ENCODE measurements around the gene ACADSB. TPM values are rescaled to one million over a fixed set of nuclear protein-coding genes. Genes with fewer than 3 reads are reported as not detected.

Gene ACADSB
- total and polyA plus RNA-seq, 2 experiments from 2014 or later: 40.6 to 50.6 TPM

DNA sequence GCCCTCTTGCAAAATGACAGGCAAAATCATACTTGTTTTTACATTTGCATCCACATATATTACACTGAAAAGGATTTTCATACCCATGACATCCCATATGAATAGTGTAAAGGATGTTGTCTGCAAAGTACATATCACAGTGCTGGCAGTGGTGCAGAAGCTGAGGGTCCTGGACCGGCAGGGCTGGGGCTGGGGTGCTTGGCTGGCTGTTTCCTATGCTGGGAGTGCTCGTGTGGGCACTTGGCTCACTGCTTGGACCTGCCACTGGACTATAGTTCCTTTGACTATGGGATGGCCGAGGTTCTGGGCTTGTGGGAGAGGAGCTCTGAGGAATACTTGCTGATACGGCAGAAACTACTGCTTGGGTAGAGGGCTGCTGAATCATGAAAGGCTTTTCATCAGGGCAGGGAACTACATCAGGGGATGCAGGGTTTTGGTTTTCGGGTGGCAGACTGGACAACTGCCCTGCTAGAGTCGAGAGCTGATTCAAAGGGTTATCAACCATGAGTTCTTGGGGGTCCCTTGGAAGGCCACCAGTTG lies 14.9 kb upstream of the ACADSB start:
- Histone ChIP-seq H3K4me2 (no peak overlapping the region), H3K4me3 (no peak overlapping the region), H3K9me3 (ENCODE audit: low read depth) (no peaks in the 10 kb centered on the region), H3K9me2 (replicated peaks; ENCODE audit: insufficient read depth) (no peaks in the 10 kb centered on the region), H3K27me3 (no peaks in the 10 kb centered on the region), H4K20me1 (ENCODE audit: insufficient read depth, poor library complexity, severe bottlenecking) (no peaks in the 10 kb centered on the region), H3K27ac (no peak overlapping the region), H3K4me1 (ENCODE audit: insufficient read depth) (no peaks in the 10 kb centered on the region), H2AFZ (no peak overlapping the region), H3K36me3 (replicated peaks; ENCODE audit: insufficient read depth, low read depth) (no peaks in the 10 kb centered on the region), H3K79me2 (peaks cover 17% of the 10 kb centered on the region)
- 95% methylated on average over 6 of the region's 6 CpGs for WGBS (ENCODE audit: low lambda C conversion rate, missing lambda C conversion rate)
- TF ChIP-seq EZH2phosphoT487 (IDR thresholded peaks at IDR 0.05; ENCODE audit: low read depth, severe bottlenecking, unreplicated experiment): no peak
- TF ChIP-seq, protein P1, sequence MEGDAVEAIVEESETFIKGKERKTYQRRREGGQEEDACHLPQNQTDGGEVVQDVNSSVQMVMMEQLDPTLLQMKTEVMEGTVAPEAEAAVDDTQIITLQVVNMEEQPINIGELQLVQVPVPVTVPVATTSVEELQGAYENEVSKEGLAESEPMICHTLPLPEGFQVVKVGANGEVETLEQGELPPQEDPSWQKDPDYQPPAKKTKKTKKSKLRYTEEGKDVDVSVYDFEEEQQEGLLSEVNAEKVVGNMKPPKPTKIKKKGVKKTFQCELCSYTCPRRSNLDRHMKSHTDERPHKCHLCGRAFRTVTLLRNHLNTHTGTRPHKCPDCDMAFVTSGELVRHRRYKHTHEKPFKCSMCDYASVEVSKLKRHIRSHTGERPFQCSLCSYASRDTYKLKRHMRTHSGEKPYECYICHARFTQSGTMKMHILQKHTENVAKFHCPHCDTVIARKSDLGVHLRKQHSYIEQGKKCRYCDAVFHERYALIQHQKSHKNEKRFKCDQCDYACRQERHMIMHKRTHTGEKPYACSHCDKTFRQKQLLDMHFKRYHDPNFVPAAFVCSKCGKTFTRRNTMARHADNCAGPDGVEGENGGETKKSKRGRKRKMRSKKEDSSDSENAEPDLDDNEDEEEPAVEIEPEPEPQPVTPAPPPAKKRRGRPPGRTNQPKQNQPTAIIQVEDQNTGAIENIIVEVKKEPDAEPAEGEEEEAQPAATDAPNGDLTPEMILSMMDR (IDR thresholded peaks at IDR 0.05; ENCODE audit: poor library complexity): no peak
- TF ChIP-seq EZH2 (IDR thresholded peaks at IDR 0.05; ENCODE audit: borderline replicate concordance): no peak
- no peak for DNase-seq (ENCODE audit: low spot score)

DNA sequence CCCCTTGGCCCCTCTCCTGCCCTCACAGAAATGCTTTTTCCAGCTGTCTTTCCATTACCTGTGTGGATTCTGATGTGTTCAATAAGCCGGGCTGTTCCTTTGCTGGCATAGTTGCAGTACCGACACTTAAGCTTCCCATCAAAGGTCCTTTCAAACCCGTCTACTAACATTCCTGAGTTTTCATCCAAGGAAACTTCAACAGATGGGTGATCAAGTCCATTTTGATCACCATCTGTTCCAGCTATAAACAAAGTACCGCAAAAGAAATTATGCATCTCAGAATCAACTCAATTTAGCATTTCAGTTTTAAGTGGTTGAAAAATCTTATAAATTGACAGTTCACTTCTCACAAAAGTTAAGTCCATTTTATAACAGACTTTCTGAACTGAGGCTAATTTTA lies 12.9 kb upstream of the ACADSB start:
- 92% methylated on average over 4 of the region's 4 CpGs for WGBS (ENCODE audit: low lambda C conversion rate, missing lambda C conversion rate)
- TF ChIP-seq EZH2phosphoT487 (IDR thresholded peaks at IDR 0.05; ENCODE audit: low read depth, severe bottlenecking, unreplicated experiment) (no peak), EZH2 (IDR thresholded peaks at IDR 0.05; ENCODE audit: borderline replicate concordance) (no peak)
- TF ChIP-seq, protein P1 (IDR thresholded peaks at IDR 0.05; ENCODE audit: poor library complexity): no peak
- H2AFZ ChIP-seq: no peak overlapping the region
- H3K4me1 ChIP-seq (ENCODE audit: insufficient read depth): peaks cover 4% of the 10 kb centered on the region
- no peaks in the 10 kb centered on the region for H3K9me3 ChIP-seq (ENCODE audit: low read depth)
- peaks cover 38% of the 10 kb centered on the region for H3K79me2 ChIP-seq
- DNase-seq (ENCODE audit: low spot score): no peak
- H3K4me2 ChIP-seq: no peak overlapping the region
- H3K4me3 ChIP-seq: no peak overlapping the region
- no peaks in the 10 kb centered on the region for H3K36me3 ChIP-seq (replicated peaks; ENCODE audit: insufficient read depth, low read depth)
- peaks cover 7% of the 10 kb centered on the region for H4K20me1 ChIP-seq (ENCODE audit: insufficient read depth, poor library complexity, severe bottlenecking)
- H3K9me2 ChIP-seq (replicated peaks; ENCODE audit: insufficient read depth): no peaks in the 10 kb centered on the region
- H3K27me3 ChIP-seq: no peaks in the 10 kb centered on the region
- H3K27ac ChIP-seq: no peak overlapping the region

DNA sequence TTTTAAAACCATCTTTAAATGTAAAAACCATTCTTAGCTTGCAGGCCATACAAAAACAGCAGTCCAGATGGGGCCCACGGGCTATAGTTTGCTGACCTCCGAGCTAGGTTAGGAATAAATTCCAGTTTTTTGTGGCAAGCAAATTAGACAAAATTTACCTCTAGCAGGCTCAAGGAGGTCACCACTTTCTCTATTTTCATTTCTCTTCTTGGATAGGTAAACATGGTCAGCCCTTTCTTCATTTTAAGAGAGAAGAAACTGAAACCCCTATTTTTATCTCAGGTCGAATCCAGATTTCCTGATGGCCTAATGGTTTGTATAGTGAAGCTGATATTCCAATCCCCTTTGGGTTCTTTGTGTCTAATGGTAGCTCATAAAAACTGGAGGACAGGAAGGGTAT lies 10.9 kb upstream of the ACADSB start:
- WGBS (ENCODE audit: low lambda C conversion rate, missing lambda C conversion rate): 89% methylated on average over 3 of the region's 3 CpGs
- TF ChIP-seq EZH2phosphoT487 (IDR thresholded peaks at IDR 0.05; ENCODE audit: low read depth, severe bottlenecking, unreplicated experiment) (no peak), EZH2 (IDR thresholded peaks at IDR 0.05; ENCODE audit: borderline replicate concordance) (no peak)
- TF ChIP-seq, protein P1 (IDR thresholded peaks at IDR 0.05; ENCODE audit: poor library complexity): no peak
- H3K79me2 ChIP-seq: peaks cover 57% of the 10 kb centered on the region
- no peak overlapping the region for H3K4me3 ChIP-seq
- DNase-seq (ENCODE audit: low spot score): no peak
- peaks cover 4% of the 10 kb centered on the region for H3K4me1 ChIP-seq (ENCODE audit: insufficient read depth)
- H2AFZ ChIP-seq: no peak overlapping the region
- no peaks in the 10 kb centered on the region for H3K27me3 ChIP-seq
- H3K4me2 ChIP-seq: no peak overlapping the region
- H3K9me2 ChIP-seq (replicated peaks; ENCODE audit: insufficient read depth): no peaks in the 10 kb centered on the region
- peaks cover 7% of the 10 kb centered on the region for H4K20me1 ChIP-seq (ENCODE audit: insufficient read depth, poor library complexity, severe bottlenecking)
- no peaks in the 10 kb centered on the region for H3K36me3 ChIP-seq (replicated peaks; ENCODE audit: insufficient read depth, low read depth)
- H3K27ac ChIP-seq: no peak overlapping the region
- no peaks in the 10 kb centered on the region for H3K9me3 ChIP-seq (ENCODE audit: low read depth)

Measured in hepatocyte (in vitro differentiated cells).